IPS-18a (cell line): ENCODE data around the gene CHTF18.
"Not testable (repeated sequence)": the region's sequence is repeated elsewhere in the genome, so short reads cannot be mapped to it uniquely, and the experiment has no call there.

Experiments
- H3K27ac ChIP-seq: one replicate; pipeline ENCODE4 v1.5.1; 2013; ENCODE audit warnings: low read length
- H3K27me3 ChIP-seq: one replicate; pipeline ENCODE4 v1.6.1; 2013; ENCODE audit warnings: mild to moderate bottlenecking, low read length; ENCODE audit not compliant: control insufficient read depth, insufficient read depth
- H3K36me3 ChIP-seq: one replicate; pipeline ENCODE4 v1.6.1; 2013; ENCODE audit warnings: low read depth, low read length; ENCODE audit not compliant: control insufficient read depth
- H3K4me1 ChIP-seq: one replicate; pipeline ENCODE4 v1.6.1; 2013; ENCODE audit warnings: low read depth, low read length; ENCODE audit not compliant: control insufficient read depth
- H3K4me3 ChIP-seq: one replicate; pipeline ENCODE4 v1.5.1; 2013; ENCODE audit warnings: low read length
- H3K9ac ChIP-seq: one replicate; pipeline ENCODE4 v1.6.1; 2013; ENCODE audit warnings: mild to moderate bottlenecking, low read length, moderate library complexity
- H3K9me3 ChIP-seq: one replicate; pipeline ENCODE4 v1.6.1; 2013; ENCODE audit warnings: low read depth, low read length; ENCODE audit not compliant: control insufficient read depth

Gene CHTF18

DNA sequence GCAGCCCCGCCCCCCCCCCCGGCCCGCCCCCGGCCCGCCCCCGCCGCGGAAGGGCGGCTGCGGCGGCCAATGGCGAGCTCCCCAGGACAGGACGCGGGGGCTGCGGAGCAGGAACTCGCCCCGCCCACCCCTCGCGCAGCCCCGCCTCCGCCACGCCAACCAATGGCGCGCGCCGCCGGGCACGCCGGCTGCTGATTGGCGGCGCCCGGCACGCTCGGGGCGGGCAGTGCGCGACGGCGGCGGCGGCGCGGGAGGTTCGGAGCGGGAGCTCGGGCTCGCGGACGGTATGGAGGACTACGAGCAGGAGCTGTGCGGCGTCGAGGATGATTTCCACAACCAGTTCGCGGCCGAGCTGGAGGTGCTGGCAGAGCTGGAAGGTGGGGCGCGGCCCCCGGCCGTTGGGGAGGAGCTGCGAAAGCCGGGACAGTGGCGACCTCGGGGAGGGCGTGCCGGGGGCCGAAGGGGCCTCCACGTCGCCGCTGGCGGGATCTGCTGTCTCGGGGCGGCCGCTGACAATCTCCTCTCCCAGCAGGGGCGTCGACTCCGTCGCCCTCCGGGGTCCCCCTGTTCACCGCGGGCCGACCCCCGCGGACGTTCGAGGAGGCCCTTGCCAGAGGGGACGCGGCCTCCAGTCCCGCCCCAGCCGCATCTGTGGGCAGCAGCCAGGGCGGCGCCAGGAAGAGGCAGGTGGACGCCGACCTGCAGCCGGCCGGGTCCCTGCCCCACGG lies at the start of gene CHTF18:
TSS of gene CHTF18 (plus strand) at position 222 of the 728 bp plus-strand sequence. CDS start at position 287, 65 bp downstream.
- Histone ChIP-seq H3K36me3 (peaks cover 22% of the 10 kb centered on the region), H3K27me3 (no peaks in the 10 kb centered on the region), H3K4me1 (no peaks in the 10 kb centered on the region), H3K9me3 (no peaks in the 10 kb centered on the region), H3K4me3 (peak within 1 kb of the TSS; percentile 89), H3K27ac (no peak within 1 kb of the TSS), H3K9ac (peak within 1 kb of the TSS; percentile 69)

GRCh38 chr16:739560-740458 lies 48.6 kb upstream of the CHTF18 start:
- Histone ChIP-seq H3K27ac (no peak overlapping the region), H3K27me3 (no peaks in the 10 kb centered on the region), H3K4me1 (no peaks in the 10 kb centered on the region)

DNA sequence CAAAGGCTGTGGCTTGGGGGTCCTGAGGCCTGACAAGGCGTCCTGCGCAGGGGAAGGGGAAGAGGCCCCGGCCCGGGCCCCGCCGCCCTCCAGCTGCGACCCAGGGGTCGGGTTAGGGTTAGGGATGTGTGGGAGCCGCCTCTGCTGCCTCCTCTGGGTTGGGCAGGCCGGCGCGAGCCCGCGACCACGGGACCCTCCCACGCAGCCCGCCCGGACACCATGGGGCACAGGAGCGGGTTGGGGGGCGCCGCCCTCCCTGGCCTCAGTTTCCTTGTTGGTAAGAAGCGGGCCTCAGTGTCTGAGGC lies 48.0 kb upstream of the CHTF18 start:
- H3K36me3 ChIP-seq = peaks cover 5% of the 10 kb centered on the region
- H3K27ac ChIP-seq = no peak overlapping the region
- peak overlapping the region; percentile 75 for H3K4me3 ChIP-seq
- H3K9me3 ChIP-seq = no peaks in the 10 kb centered on the region
- H3K27me3 ChIP-seq = no peaks in the 10 kb centered on the region
- peak overlapping the region; percentile 62 for H3K9ac ChIP-seq
- no peaks in the 10 kb centered on the region for H3K4me1 ChIP-seq

More at GRCh38 chr16:739560-740458, 48.6 kb upstream of the CHTF18 start:
- Histone ChIP-seq H3K9me3 (no peaks in the 10 kb centered on the region), H3K9ac (peak overlapping the region; percentile 62), H3K4me3 (peak overlapping the region; percentile 75), H3K36me3 (peaks cover 5% of the 10 kb centered on the region)

DNA sequence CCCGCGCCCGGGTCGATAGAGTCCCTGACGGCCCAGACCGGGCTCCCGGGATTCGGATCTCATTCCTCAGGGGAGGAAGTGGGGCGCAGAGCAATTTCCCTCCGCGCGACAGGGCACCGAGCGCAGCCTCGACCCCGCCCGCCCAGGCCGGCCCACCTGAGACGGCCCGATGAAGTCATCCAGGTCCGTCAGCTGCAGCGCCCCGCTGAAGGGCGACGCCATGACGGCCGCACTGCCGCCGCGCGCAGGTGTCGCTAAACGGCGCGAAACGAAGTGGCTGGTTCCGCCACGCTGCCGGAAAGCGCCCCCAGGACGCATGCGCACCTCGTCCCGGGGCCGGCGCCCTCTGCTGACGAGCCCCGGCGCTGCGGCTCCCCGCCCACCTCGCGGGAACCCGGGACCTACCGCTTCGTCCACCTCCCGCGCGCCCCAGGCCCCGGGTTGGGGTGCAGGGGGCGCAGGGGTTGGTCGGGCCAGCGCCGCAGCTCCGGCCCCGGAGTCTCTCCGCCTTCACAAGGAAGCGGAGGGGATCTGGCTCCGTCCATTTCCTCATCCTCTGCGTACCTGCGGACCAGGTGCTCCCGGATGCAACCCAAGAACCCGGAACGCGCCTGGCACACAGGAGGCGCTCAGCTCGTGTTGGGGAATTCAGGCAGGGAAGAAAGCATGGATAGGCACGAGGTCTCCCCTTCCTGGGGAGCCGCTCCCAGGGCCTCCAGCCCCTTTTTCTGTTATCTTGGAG lies 47.5 kb upstream of the CHTF18 start, which contains the start of gene CIAO3:
TSS of gene CIAO3 (minus strand) at position 234 of the 742 bp plus-strand sequence. CDS start at position 222, 12 bp downstream.
- peak within 1 kb of the TSS; percentile 75 for H3K27ac ChIP-seq
- no peaks in the 10 kb centered on the region for H3K4me1 ChIP-seq
- peak within 1 kb of the TSS; percentile 75 for H3K4me3 ChIP-seq
- no peaks in the 10 kb centered on the region for H3K27me3 ChIP-seq
- H3K9ac ChIP-seq = peak within 1 kb of the TSS; percentile 83
- H3K9me3 ChIP-seq = no peaks in the 10 kb centered on the region
- H3K36me3 ChIP-seq = peaks cover 3% of the 10 kb centered on the region

DNA sequence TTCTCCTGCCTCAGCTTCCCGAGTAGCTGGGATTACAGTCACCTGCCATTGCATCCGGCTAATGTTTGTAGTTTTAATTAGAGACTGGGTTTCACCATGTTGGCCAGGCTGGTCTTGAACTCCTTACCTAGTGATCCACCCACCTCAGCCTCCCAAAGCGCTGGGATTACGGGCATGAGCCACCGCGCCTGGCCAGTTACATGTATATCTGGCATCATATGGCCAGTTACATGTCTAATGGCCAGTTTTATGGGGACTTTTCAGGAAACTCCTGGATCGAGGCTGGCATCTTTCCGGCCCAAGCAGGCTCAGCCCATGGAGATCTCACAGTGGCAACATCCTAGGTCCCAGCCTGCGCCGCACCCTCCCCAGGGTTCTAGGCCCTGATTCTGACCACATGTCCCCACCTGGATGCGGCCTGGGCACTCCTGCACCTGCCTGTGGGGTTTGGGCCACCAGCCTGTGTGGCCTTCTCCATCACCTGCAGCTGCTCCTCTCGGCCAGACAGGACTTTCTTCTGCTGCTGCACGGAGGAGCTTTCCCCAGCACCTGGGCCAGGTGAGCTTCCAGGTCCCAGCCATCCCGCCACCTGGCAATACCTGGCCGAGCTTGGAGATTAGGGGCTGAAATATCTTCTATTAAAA lies 46.3 kb upstream of the CHTF18 start:
- H3K27me3 ChIP-seq = no peaks in the 10 kb centered on the region
- H3K4me3 ChIP-seq = no peak overlapping the region
- H3K9ac ChIP-seq = no peak overlapping the region
- H3K4me1 ChIP-seq = no peaks in the 10 kb centered on the region
- no peak overlapping the region for H3K27ac ChIP-seq
- H3K36me3 ChIP-seq = no peaks in the 10 kb centered on the region
- no peaks in the 10 kb centered on the region for H3K9me3 ChIP-seq

DNA sequence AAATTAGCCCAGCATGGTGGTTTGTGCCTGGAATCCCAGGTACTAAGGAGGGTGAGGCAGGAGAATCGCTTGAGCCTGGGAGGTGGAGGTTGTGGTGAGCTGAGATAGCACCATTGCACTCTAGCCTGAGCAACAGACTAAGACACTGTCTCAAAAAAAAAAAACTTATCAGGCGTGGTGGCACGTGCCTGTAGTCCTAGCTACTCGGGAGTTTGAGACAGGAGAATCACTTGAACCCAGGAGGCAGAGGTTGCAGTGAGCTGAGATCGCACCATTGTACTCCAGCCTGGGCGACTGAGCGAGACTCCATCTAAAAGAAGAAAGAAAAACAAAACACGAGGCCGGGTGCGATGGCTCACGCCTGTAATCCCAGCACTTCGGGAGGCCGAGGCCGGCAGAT lies 45.5 kb upstream of the CHTF18 start:
- H3K36me3 ChIP-seq, H3K4me3 ChIP-seq, H3K4me1 ChIP-seq, H3K27ac ChIP-seq, H3K9me3 ChIP-seq, H3K9ac ChIP-seq, H3K27me3 ChIP-seq: not testable (repeated sequence)

DNA sequence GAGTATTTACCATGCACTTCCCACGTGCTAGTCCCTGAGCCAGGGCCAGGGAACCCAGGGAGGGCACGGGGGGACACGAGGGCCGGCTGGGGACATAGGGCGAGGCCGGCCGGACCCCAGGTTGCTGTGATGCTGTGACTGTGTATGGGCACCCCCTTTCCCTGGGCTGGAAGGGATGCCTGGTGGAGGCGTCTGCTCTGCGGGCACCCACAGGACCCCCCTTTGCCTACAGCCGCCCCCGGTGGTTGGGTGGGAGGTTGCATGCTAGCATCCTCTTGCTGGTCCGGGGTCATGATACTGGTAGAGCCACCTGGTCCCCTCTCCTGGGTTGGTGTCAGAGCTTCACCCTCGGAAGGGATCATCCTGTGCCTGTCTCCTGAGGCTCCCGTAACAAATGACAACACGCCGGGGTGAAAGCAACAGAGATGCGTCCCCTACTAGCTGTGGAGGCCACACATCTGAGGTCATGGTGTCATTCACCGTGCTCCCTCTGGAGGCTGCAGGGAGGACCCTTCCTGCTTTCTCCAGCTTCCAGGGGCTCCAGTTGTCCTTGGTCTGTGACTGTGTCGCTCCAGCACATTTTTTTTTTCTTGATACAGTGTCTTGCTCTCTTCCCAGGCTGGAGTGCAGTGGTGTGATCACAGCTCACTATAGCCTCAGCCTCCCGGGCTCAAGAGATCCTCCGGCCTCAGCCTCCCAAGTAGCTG lies 44.5 kb upstream of the CHTF18 start:
- no peak overlapping the region for H3K9ac ChIP-seq
- H3K4me1 ChIP-seq = no peaks in the 10 kb centered on the region
- H3K27me3 ChIP-seq = no peaks in the 10 kb centered on the region
- no peak overlapping the region for H3K4me3 ChIP-seq
- H3K9me3 ChIP-seq = no peaks in the 10 kb centered on the region
- no peak overlapping the region for H3K27ac ChIP-seq
- H3K36me3 ChIP-seq = no peaks in the 10 kb centered on the region

DNA sequence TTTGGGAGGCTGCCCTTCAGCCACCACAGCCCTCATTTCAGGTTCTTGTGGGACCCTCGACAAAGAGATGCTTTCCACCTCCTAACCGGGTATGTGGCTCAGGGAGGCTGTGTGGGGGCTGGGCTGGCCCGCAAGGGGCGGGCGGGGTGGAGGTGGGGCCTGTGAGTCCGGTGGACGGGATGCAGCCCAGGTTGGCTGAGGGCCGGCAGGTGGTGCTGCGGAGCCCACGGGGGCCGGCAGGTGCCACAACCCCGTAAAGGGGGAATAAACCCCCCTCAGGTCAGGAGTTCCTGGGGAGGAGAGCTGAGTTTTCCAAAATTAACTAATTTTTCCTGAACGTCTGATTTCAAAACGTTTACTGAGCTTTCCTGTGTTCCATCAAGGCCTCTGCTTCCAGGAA lies 42.7 kb upstream of the CHTF18 start:
- H3K4me1 ChIP-seq = peaks cover under 1% of the 10 kb centered on the region
- H3K4me3 ChIP-seq = no peak overlapping the region
- H3K9me3 ChIP-seq = no peaks in the 10 kb centered on the region
- H3K27ac ChIP-seq = no peak overlapping the region
- no peaks in the 10 kb centered on the region for H3K27me3 ChIP-seq
- H3K36me3 ChIP-seq = no peaks in the 10 kb centered on the region
- no peak overlapping the region for H3K9ac ChIP-seq

DNA sequence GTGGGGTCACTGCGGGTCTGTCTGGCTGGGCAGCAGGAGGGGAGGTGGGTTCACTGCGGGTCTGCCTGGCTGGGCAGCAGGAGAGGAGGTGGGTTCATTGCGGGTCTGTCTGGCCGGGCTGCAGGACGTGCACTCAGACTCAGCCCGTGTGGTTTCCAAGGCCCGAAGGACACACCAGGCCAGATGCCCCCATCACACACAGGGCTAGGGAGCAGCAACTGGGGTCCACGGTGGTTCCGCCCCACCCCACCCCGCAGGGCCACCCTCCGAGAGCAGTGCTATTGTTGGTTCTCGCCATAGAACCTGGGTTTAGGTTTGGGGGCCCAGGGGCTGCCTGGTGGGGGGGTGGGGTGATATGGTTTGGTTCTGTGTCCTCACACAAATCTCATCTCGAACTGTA lies 41.8 kb upstream of the CHTF18 start:
- H3K9ac ChIP-seq = no peak overlapping the region
- H3K4me1 ChIP-seq = peaks cover 9% of the 10 kb centered on the region
- no peaks in the 10 kb centered on the region for H3K9me3 ChIP-seq
- H3K4me3 ChIP-seq = no peak overlapping the region
- no peak overlapping the region for H3K27ac ChIP-seq
- H3K36me3 ChIP-seq = no peaks in the 10 kb centered on the region
- no peaks in the 10 kb centered on the region for H3K27me3 ChIP-seq

DNA sequence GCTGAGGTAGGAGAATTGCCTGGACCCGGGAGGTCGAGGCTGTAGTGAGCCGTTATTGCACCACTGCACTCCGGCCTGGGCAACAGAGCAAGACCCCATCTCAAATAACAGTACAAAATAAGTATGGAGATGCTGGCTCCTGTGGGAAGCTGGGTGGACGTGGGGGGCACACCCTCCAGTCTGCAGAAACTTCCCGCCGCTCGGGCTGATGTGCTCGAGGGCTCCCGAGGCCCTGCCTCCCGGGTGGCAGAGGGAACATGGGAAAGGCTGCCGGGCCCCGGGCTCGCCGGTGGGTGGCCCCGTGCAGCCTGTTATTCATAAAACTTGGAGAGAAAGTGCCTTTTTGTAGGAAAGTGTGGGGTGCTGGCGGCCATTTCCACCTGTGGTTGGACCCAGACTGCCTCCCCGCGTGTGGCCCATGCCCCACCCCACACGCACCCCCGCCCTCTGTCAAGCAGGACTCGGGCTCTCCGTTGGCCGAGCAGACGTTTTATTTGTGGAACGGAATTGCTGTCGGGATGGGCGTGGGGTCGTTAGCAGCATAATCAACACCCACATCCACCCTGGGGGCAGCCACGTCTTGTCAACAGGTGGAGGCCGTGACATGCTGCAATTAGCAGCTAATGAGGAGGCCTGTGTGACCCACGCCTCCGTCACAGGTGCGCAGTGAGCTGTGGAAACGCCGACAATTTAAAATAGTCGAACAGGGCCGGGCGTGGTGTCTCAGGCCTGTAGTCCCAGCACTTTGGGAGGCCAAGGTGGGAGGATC lies 40.3 kb upstream of the CHTF18 start:
- Histone ChIP-seq H3K9me3 (no peaks in the 10 kb centered on the region), H3K27me3 (no peaks in the 10 kb centered on the region), H3K4me1 (peaks cover 18% of the 10 kb centered on the region), H3K9ac (no peak overlapping the region), H3K27ac (no peak overlapping the region), H3K4me3 (no peak overlapping the region), H3K36me3 (no peaks in the 10 kb centered on the region)
